HG02852 (cell line): ENCODE data around the gene ZNF521.

Experiments used
- ATAC-seq: cut with Tn5 transposase; IDR thresholded peaks from one replicate; pipeline ENCODE4 v1.9.1; 2021; ENCODE audit warnings: mild to moderate bottlenecking, moderate library complexity; ENCODE audit not compliant: unreplicated experiment

The ZNF521 gene

DNA sequence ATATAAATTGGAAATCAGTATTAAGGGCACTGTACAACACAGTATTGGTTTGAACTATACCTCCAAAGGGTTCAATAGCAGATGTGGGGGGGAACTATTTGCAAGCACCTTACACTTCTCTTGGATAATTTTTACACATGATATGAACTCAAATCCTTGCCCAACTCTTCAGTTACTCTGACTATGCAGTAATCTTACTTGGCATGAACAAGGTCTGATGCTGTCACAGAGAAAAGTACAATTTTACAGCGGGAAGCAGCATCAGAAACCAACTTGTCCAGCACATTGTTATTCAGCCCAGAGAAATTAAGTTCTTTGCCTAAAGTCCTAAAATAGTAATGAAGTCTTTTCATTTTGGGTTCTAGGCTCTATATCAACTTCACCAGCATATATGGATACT lies 98.2 kb downstream of the ZNF521 start:
- no peak for ATAC-seq

DNA sequence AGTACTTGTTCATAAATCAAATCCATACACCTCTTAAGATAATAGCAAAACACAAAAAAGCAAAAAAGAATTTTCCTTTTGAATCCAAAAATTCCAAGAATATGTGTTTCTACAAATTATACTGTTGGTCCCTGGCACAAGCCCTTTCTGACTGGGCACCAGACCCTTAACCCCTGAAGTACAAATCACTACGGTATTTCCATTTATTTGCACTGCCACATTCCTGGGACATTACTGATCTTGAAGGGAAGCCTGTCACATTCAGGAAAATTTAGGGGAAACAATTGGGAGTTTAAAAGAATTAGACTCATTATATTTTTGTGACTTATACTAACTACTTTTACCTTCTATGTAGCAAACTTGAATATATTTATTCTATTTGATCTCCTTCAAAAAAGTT lies 98.8 kb downstream of the ZNF521 start:
- ATAC-seq = no peak

DNA sequence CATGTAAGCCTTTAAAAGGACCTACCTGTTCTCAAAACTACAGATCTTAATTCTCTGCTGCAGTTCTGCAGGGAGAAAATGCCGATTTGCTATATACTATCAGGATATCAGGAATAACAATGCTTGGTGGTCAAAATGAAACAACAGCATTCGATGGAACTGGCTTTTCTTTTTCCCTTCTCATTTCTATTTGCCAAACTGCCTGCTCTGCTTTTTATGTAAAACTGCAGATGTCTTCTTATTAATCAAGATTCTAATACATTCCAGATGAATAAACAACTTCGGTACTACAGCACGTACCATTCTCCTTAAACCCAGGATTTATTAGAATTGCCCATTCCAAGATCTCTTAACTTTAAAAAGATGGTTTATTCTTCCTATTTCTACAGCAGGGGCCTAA lies 100.9 kb downstream of the ZNF521 start:
- no peak for ATAC-seq

DNA sequence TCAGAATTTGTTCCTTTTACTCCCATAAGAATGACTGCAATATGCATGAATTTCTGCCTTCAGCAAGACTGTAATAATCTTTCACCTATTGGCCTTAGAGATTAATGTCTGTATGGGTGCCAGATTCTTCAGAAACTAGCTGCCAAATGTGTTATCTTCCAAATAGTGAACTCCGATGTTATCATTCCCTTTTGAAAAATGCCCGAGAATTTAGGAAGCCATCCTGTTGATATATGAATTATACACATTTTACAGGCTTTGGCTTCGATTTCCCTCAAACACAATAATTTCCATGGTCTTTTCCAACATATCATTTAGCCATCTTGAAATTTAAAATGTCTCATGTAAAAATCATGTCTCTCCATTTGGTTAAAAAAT lies 101.5 kb downstream of the ZNF521 start:
- ATAC-seq = no peak

DNA sequence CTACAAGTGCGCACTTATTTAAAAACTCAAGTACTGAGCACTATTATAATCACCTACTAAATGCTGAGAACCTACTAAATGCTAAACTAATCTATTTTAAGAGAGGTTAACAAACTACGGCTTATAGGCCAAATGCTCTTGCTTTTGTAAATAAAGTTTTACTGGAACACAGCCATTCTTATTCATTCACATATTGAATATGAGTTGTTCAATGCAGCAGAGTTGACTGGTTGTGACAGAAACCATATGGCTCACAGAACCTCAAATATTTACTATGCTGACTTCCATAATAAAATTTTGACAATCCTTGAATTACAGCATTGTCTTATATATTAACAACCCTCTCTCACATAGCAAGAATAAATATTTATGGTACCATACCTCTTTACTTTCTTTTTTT lies 103.2 kb downstream of the ZNF521 start:
- ATAC-seq = no peak

DNA sequence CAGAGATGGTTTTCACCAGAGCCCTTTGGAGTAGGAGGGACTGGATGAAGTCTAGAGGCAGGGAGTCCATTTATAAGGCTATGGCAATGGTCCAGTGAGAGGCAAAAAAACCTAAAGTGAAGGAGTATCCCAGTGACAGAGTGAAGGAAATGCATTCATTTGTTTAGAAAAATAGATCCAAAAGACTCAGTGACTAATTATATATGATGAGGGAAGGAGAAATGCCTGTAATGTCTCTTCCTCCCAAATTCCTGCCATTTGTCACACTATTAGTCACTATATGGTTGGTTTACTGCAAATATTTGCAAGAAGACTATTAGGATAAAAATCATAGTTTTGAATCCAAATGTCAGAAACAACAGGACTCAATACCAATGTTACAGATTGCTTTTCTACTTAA lies 104.2 kb downstream of the ZNF521 start:
- ATAC-seq = no peak

DNA sequence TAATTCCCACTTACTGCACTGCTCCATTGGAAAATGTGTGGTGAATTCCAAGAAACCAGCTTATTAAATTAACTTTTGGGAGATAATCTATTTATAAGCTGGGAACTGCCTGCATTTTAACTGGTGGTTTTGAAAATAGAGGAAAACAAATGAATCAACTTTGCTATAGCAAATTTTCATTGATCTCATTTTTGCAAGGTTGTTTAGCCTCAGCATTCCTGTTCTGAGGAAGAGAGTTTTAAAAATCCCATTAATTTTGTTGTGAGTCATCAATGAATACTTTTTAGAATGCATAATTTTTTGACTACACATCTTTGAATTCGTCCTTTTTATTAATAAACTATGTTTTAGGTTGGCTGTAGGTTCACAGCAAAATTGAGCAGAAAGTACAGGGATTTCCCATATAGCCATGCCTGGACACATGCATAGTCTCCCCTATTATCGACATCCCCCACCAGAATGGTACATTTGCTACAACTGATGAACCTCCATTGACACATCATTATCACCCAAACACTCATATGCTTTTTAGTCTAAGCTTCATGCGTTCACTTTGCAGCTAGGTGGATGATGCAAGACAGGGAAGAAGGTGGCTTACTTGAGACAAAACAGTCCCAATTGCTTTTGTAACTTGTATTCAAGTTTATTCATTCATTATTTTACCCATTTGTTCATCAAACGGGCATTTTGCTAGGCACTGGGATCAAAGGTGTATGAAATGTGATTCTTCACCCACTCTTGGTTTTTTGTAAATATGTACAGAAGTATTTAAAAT lies 106.9 kb downstream of the ZNF521 start:
- ATAC-seq = no peak

DNA sequence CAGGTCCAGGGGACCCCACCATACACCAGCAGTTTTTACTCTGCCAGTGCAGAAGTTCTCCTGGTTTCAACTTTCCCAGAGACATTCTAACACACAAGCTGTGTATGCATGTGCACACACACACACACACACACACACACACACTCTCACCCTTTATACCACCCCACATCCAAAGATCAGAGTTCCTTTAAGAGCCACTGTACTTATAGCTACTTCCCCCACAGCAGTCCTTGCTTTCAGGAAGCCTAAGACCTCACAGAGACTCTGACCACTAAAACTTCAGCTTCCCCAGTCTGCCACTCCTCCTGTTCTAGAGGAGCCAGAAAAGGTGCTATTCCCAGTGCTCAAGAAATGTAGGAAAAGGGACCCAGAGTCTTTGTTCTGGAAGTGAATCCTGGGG lies 107.8 kb downstream of the ZNF521 start:
- no peak for ATAC-seq

DNA sequence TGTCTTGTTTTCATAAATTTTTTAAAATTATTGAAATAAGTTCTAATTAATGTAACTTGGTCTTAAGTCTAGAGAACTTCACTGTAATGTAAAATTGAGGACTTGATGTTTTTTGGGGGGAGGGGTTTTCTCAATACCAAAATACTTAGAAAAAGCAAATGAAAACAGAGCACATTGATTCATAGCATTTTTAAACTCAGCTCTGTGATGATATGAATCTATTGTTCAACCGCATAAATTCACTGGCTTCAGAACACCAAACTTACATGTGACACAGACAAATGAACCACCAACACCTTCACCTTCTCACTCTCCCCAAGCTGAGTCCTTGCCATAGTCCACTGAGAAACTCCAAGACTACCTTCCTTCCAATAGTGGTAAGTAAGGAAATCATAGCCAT lies 108.2 kb downstream of the ZNF521 start:
- no peak for ATAC-seq

DNA sequence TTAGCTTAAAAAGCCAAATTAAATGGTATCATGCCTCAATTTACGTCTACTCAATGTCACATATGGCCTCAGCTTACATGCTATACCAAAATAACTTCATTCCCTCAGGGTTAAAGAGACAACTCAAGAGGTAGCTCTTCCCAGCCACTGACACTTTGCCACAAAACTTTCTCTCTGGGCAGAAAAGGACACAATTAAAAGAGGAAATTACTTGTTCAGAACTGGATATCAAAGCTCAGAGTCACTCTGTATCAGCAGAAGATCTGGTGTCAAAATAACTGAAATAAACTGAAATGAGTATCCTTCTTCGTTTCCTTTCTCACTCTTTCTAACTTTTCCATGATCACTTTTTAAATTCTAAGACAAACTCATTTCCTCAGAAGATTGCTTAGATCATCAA lies 108.7 kb downstream of the ZNF521 start:
- ATAC-seq = no peak

DNA sequence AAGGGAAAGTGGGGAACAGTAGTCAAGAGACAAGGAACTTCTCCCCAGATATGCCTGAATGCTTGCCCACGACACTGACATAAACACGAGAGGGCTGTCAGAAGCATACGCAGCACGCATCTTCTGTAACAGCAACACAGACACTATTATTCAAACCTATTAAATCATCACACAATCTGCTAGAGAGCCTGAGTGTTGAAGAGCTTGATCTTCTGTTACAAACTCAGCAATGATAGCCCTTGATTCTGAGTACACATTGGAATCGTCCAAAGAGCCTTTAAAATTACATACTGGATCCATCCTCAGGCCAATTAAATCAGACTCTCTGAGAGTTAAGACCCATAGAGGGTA lies 111.6 kb downstream of the ZNF521 start:
- no peak for ATAC-seq

DNA sequence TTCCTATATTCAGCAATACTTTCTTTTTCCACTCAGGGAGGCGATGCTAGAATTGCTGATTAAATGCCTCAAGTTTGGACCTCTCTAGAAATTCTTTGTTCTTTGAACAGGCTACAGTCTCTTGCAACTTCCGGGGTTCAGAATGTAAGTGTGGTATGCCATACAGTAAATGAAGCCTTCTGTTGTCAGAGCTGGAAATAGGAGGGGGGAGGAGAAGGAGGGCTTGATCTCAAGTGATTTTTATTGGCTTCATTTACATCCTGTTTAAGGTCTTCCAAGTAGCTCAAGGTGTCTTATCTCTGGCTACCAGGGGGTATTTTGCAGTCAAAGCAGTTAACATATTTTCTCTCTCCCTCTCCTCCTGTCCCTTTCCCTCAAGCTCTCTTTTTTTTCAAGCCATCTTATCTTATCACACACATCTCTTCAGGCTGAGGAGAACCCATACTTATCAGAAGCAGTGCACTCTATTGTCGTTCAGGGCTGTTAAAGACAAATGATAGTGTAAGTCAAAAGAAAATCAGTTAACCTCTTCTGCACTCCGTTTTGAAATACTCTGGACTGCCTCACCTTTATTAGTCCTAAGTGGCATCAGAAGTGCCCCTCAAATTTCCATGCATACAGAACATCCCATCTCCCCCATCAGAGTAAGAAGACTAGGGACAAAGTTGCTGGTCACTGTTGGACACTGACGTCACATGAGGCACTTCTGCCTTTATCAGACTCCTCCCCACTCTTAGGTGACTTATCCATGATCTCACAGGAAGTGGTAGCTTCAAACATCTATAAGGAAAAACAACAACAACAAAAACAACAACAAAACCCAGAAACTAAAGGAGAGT lies 112.2 kb downstream of the ZNF521 start:
- ATAC-seq = no peak

DNA sequence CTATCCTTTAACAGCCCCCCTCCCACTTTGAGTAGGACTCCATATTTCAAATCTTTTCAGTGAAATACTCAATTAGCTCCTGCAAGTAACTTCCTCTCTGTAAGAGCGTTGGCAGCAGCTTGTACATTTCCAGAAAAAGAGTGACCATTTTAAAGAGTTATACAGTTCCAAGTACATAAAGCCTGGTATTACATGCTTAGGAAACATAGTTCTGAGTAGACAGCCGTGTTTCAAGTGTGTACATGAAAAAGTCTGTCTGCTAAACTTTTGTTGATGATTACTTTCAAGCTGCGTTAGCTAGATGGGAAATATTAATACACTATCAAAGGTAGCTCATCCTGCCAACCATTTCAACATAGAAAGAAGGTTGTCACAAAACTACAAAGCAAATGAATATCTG lies 112.8 kb downstream of the ZNF521 start:
- no peak for ATAC-seq

DNA sequence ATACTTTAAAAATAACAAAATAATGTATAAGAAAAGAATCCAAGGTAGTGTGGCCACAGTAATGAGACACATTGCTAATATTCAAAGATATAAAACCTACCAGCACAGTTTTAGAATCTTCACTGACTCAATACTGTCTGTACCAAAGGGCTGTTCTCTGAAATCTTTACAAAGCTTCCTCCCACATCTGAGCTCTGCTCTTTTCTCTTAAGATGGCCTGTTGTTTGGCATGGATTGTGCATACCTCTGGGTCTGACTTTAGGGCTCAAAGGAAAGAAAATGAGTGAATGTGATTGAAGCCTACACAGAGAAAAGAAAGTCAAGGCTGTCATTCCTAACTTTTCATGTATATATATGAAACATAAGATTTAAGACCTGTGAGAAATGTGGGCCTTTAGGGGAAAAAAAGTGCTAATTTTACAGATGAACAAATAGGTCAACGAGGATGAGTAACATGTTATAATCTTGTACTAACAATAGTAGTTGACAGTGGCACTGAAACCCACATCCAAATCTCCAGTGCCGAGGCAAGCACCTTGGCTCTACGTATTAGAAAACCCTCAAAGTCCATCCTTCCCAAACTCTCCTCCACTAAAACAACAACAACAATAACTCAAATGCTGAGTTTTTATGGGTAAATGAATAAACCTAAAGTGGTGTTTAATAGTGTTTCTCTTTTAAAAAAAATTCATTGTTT lies 114.2 kb downstream of the ZNF521 start:
- ATAC-seq = no peak

DNA sequence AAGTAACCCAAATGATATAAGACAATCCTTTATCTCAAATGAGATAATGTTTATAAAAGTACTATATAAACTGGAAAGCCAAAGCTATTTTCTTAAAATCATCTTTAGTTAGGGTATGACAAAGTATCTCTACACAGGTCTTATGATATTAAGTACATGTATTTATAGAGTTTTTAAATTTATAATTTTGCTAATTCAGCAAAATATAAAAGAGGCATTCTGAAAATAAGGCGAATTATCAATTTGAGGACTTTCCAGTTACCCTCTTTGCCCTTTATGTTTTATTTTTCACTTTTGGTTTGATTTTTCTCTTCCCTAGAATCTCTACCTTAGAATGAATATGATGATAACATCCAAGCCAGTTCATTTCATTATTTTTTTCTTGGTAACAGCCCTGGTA lies 115.2 kb downstream of the ZNF521 start:
- no peak for ATAC-seq

DNA sequence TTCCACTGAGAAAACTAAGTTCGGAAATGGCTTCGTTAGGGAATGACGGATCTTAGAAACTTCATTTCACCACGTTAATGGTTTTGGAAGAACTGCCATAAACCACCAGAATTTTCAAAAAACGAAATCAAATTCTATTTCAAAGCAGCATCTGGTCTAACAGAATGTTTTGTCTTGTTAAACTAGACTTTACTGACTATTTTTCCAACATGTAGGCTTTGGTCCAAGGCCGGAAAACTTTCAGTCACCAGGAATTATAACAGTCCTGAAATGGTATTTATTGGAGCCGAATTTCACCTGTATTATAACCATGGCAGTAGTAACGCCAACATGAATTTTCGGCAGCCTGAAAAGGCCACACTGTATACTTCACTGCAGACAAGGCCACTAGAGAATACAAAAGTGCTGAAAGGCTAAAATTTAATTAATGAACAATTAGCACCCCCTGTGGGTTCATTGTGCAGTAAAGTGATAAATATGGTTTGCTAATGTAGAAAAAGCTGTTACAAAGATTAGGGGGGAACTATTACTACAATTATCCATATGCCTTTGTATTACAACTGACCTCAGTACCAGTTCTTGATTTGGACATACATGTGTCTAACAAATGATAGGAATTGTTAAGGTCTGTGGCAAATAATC lies 116.4 kb downstream of the ZNF521 start:
- ATAC-seq = no peak

DNA sequence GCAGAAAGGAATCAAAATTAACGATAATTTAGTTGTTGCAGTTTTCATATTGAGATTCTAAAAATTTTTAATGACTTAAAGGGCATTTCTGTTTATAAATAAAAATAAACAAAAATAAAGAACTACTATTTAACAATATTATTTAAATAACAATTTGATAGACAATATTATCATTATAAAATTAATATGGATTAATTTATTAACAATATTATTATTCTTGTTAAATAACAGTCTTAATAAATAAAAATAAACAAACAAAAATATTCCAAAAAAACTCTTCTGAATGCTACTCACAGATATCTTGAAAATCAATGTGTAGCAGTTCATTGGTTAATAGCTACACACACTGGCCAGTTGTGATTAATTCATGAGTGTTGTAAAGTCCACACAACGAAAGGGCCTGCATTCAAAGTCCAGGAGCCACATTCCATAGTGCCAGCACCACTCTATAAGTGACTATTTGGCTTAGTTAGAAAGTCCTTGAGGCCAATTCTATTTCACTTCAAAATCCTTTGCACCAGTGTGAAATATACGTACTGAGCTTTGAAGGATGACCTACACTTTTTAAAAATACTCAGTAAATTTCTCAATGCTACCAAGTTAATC lies 117.1 kb downstream of the ZNF521 start:
- no peak for ATAC-seq

DNA sequence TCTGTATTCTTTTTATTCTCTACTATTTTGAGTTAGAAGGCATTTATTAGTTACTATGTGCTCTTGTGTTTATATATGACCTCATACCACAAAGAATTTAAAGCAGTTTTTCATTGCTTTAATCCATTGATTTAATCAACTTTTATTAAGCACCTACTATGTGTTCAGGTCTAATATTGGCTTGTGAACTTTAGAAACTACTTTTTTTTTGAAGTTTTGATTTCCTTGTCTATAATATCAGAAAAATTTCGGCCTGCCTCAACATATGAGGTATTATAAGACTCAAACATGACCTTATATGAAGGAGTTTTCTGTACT lies 117.7 kb downstream of the ZNF521 start:
- ATAC-seq = no peak

DNA sequence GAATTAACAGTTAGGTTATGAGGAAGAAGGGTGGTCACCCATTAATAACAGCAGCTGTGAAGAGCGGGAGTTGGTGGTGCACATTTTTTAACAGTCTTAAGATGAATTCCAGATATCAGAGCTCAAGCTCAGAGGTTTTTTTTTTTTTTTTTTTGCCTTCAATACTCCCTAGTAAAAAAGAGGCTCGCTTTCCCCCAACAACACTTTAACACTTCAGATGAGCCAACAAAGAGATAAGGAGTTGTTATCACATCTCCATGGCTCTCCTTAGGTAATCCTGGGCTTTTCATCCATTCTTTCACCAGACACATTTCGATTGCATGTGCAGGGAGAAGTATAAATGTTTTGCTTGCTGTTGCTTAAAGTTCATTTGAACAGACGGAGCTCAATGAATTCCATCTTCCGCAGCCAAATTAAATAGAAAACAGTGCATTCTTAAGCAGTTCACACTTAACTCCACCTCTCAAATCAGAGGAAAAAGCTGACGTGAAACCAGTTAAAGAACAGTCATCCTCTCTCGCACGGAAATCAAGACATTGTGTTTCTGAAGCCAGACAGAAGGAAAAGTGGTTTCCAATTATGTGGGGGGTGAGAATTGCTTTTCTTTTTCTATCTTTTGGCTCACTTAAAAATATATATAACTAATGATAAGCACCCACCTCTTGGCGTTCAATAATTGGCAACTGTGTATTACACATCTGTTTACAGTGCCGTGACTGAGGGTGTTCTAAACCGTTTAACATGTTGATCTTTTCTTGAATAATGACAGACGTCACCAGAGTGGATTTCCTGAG lies 118.2 kb downstream of the ZNF521 start:
- no peak for ATAC-seq

DNA sequence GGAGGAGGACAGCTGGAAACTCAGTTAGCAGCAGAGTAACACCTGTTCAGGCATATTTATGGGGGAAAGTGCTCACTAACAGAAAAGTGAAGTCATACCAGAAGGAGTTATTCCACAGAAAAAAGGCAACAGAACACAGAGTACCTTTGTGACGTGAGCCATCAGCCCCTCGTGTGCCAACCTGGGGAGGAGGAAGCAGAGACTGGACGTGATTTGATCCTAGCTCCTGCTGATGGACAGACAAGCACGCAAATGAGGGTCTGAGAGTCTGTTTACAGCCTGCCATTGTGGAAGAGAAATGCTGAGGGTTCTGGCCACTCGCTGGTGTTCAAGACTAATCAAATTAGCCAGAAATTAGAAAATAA lies 120.7 kb downstream of the ZNF521 start:
- no peak for ATAC-seq
